Neural cell (in vitro differentiated cells): ENCODE results near the gene MRPS5. TPM values are rescaled to one million over a fixed set of nuclear protein-coding genes. Genes with fewer than 3 reads are reported as not detected.

Experiments
- H2AFZ ChIP-seq: fragments of 200-600, 300-800 bp; sonication (generic), shearing (Covaris generic); 2 replicates; pipeline ENCODE4 v1.6.0; 2014; ENCODE audit warnings: low read depth, mild to moderate bottlenecking, antibody characterized with exemption, low read length, moderate library complexity
- H3F3A ChIP-seq: fragments of 200-600 bp; shearing (Covaris generic); 2 replicates; pipeline ENCODE4 v1.6.1; 2016; ENCODE audit warnings: mild to moderate bottlenecking, moderate library complexity, mixed read lengths, antibody characterized with exemption, low read length; ENCODE audit not compliant: insufficient read depth, poor library complexity, severe bottlenecking
- H3K27ac ChIP-seq: fragments of 200-600, 300-800 bp; sonication (generic), shearing (Covaris generic); 2 replicates; pipeline ENCODE4 v1.5.1; 2014; ENCODE audit warnings: mild to moderate bottlenecking, low read length, moderate library complexity
- H3K27me3 ChIP-seq: fragments of 300-800, 200-600 bp; sonication (generic), shearing (Covaris generic); 2 replicates; pipeline ENCODE4 v1.6.0; 2014; ENCODE audit warnings: mild to moderate bottlenecking, low read depth, low read length, moderate library complexity; ENCODE audit not compliant: insufficient read depth
- H3K36me3 ChIP-seq: fragments of 300-800, 200-600 bp; sonication (generic), shearing (Covaris generic); 2 replicates; pipeline ENCODE4 v1.5.1; 2014; ENCODE audit warnings: mild to moderate bottlenecking, antibody characterized with exemption, low read length, moderate library complexity; ENCODE audit not compliant: insufficient read depth
- H3K4me2 ChIP-seq: fragments of 300-800, 200-600 bp; sonication (generic), shearing (Covaris generic); 2 replicates; pipeline ENCODE4 v1.6.0; 2014; ENCODE audit warnings: mild to moderate bottlenecking, low read length
- H3K4me3 ChIP-seq: fragments of 300-800, 200-600 bp; sonication (generic), shearing (Covaris generic); 2 replicates; pipeline ENCODE4 v1.5.1; 2014; ENCODE audit warnings: mild to moderate bottlenecking, low read length, moderate library complexity
- H3K79me2 ChIP-seq: fragments of 200-600 bp; shearing (Covaris generic); replicated peaks from 2 replicates; pipeline ENCODE4 v1.6.0; 2014; ENCODE audit warnings: mild to moderate bottlenecking, low read length, moderate library complexity; ENCODE audit not compliant: insufficient read depth
- H3K9ac ChIP-seq: fragments of 300-800, 200-600 bp; sonication (generic), shearing (Covaris generic); 2 replicates; pipeline ENCODE4 v1.6.1; 2016; ENCODE audit warnings: mild to moderate bottlenecking, low read length, mixed read lengths
- H3K9me2 ChIP-seq: fragments of 200-600 bp; shearing (Covaris generic); 2 replicates; pipeline ENCODE4 v1.6.1; 2016; ENCODE audit warnings: mild to moderate bottlenecking, low read length, mixed read lengths; ENCODE audit not compliant: insufficient read depth
- H3K9me3 ChIP-seq: fragments of 200-600, 300-800 bp; sonication (generic), shearing (Covaris generic); 2 replicates; pipeline ENCODE4 v1.6.1; 2016; ENCODE audit warnings: mild to moderate bottlenecking, mixed run types, low read length, moderate library complexity, mixed read lengths
- H4K20me1 ChIP-seq: fragments of 200-600 bp; shearing (Covaris generic); 2 replicates; pipeline ENCODE4 v1.6.1; 2016; ENCODE audit warnings: mild to moderate bottlenecking, mixed run types; ENCODE audit not compliant: insufficient read depth
- EZH2 ChIP-seq: fragments of 200-600, 300-800 bp; shearing (Covaris generic), sonication (generic); IDR thresholded peaks from 2 replicates; pipeline ENCODE4 v1.6.1; 2014; ENCODE audit warnings: antibody characterized with exemption, low read length, borderline replicate concordance, mild to moderate bottlenecking; ENCODE audit not compliant: insufficient read depth, poor library complexity, severe bottlenecking
- MXI1 ChIP-seq: fragments of 450-650 bp; conservative IDR thresholded peaks from 2 replicates; pipeline ENCODE4 v1.6.1; 2014; ENCODE audit warnings: antibody characterized with exemption, mild to moderate bottlenecking; ENCODE audit not compliant: poor library complexity, severe bottlenecking
- POLR2AphosphoS5 ChIP-seq: IDR thresholded peaks from 2 replicates; pipeline ENCODE4 v1.6.1; 2012
- RAD21 ChIP-seq: fragments of 450-650 bp; conservative IDR thresholded peaks from 2 replicates; pipeline ENCODE4 v1.6.1; 2014; ENCODE audit warnings: antibody characterized with exemption, mild to moderate bottlenecking, moderate library complexity
- SMC3 ChIP-seq: fragments of 450-650 bp; conservative IDR thresholded peaks from 2 replicates; pipeline ENCODE4 v1.6.1; 2014; ENCODE audit warnings: antibody characterized with exemption, mild to moderate bottlenecking, moderate library complexity; ENCODE audit not compliant: poor library complexity
- TAF1 ChIP-seq: IDR thresholded peaks from 2 replicates; pipeline ENCODE4 v1.6.1; 2012; ENCODE audit warnings: low read depth
- polyA plus RNA-seq: library from polyadenylated mRNA; depleted of rRNA; stranded (reverse); fragments of >200 nt; gene quantifications from 2 replicates; pipeline ENCODE4 v1.2.3, GENCODE V29; 2014
- TF ChIP-seq, protein P1 (sequence below): IDR thresholded peaks from 2 replicates; pipeline ENCODE4 v1.6.1; 2012; ENCODE audit warnings: borderline replicate concordance
- TF ChIP-seq, protein P2 (sequence below): fragments of 450-650 bp; IDR thresholded peaks from 2 replicates; pipeline ENCODE4 v1.5.1; 2014; ENCODE audit warnings: antibody characterized with exemption, mild to moderate bottlenecking, moderate library complexity; ENCODE audit not compliant: poor library complexity, severe bottlenecking

Gene MRPS5
- polyA plus RNA-seq, 1 donor from 2014 or later = 167 TPM

DNA sequence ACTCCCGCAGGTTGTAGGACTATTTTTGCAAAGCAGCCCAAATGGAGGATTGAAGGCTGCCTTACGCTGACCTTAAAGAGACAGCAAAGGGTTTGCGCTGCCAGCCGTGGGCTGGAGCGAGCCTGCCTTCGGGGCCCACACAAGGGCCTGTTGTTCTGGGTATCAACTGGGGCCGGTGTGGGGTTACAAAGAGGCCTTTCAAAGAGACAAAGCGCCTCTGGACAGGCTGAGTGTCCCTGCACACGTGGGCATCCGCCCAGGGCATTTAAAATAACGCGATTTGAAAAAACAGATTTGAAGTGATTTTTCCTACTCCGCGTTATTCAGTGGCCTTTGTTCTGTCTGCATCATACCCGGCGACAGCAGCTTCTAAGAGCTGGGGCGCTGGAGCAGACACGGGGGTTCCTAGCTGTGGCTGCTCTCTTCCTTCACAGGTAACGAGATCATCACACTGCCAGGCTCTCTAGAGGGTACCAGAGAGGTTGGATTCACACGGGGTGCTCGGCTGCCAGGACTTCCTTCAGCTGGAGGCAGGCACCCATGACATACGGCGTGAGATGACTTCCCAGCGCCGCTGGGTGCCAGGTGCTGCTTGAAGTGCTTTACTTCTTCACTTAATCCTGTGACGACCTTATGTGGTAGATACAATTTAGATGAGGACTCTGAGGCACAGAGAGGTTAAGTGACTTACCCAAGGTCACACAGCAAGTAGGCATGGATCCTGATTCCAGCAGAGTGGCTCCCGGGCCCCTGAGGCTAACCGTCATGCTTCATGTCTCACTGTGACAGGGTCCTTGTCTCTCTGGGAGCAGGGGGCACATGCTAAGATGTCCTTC, 63.9 kb downstream of the MRPS5 start:
- no peak for TF ChIP-seq MXI1
- TF ChIP-seq RAD21 = no peak
- no peak for TF ChIP-seq EZH2
- TF ChIP-seq, protein P1, sequence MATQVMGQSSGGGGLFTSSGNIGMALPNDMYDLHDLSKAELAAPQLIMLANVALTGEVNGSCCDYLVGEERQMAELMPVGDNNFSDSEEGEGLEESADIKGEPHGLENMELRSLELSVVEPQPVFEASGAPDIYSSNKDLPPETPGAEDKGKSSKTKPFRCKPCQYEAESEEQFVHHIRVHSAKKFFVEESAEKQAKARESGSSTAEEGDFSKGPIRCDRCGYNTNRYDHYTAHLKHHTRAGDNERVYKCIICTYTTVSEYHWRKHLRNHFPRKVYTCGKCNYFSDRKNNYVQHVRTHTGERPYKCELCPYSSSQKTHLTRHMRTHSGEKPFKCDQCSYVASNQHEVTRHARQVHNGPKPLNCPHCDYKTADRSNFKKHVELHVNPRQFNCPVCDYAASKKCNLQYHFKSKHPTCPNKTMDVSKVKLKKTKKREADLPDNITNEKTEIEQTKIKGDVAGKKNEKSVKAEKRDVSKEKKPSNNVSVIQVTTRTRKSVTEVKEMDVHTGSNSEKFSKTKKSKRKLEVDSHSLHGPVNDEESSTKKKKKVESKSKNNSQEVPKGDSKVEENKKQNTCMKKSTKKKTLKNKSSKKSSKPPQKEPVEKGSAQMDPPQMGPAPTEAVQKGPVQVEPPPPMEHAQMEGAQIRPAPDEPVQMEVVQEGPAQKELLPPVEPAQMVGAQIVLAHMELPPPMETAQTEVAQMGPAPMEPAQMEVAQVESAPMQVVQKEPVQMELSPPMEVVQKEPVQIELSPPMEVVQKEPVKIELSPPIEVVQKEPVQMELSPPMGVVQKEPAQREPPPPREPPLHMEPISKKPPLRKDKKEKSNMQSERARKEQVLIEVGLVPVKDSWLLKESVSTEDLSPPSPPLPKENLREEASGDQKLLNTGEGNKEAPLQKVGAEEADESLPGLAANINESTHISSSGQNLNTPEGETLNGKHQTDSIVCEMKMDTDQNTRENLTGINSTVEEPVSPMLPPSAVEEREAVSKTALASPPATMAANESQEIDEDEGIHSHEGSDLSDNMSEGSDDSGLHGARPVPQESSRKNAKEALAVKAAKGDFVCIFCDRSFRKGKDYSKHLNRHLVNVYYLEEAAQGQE = no peak
- H3K27ac ChIP-seq = no peak overlapping the region
- no peaks in the 10 kb centered on the region for H3K79me2 ChIP-seq
- H4K20me1 ChIP-seq = no peaks in the 10 kb centered on the region
- no peaks in the 10 kb centered on the region for H3K27me3 ChIP-seq
- no peaks in the 10 kb centered on the region for H3K36me3 ChIP-seq
- no peak overlapping the region for H3K4me3 ChIP-seq
- H3K9me2 ChIP-seq = no peaks in the 10 kb centered on the region
- H2AFZ ChIP-seq = no peak overlapping the region
- H3K9me3 ChIP-seq = peaks cover 14% of the 10 kb centered on the region
- H3F3A ChIP-seq = no peaks in the 10 kb centered on the region
- H3K4me2 ChIP-seq = no peak overlapping the region
- H3K9ac ChIP-seq = no peak overlapping the region

DNA sequence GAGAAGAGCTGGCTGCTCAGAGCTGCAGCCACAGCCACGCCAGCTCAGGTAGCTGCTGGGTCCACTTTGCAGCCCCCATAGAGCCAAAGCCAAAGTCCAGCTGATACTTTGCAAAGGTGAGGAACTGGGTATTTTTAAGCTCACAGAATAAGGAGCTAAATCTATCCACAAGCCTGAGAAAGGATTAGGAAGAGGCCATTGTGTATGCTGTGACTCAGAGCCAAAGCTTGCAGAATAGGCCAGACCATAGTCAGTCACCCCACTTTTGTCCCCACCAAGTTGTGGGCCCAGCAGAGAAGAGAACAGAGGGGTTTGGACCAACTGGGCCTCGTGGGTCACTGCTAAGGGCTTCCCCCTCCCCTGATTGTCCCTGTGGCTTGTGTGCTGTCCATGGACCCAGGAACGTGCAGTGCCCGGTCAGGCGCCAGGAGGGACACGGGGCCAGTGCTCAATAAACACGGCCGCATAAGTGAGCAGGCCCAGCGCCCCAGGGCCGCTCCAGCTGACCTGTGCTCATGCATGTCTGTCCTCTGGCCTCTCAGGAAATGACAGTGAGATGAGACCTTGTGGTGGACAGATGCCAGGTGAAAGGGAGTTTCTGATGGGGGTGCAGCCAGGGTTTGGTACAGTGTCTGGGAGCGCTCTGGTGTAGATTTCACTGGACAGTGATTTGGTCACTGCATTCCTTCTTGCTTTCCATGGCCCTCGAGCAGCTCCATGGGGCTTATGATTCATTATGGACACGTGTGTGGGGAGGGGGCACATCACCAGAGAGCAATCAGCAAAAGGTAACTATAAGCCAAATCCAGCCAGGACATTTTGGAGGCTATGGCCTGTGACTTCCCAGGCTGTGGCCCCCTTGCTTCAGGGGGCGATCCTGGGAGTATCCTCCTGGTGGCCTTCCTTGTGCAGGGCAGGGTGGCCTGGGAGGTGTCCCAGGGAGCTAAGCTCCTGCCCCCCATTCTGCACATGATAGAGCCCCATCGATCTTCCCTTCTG, 64.8 kb downstream of the MRPS5 start:
- no peak overlapping the region for H3K9ac ChIP-seq
- no peak overlapping the region for H2AFZ ChIP-seq
- H3K27ac ChIP-seq = no peak overlapping the region
- H3F3A ChIP-seq = no peaks in the 10 kb centered on the region
- H3K9me2 ChIP-seq = no peaks in the 10 kb centered on the region
- peaks cover 14% of the 10 kb centered on the region for H3K9me3 ChIP-seq
- no peaks in the 10 kb centered on the region for H3K36me3 ChIP-seq
- no peaks in the 10 kb centered on the region for H3K79me2 ChIP-seq
- H3K4me2 ChIP-seq = no peak overlapping the region
- TF ChIP-seq RAD21 (no peak), EZH2 (no peak), POLR2AphosphoS5 (no peak), SMC3 (no peak), TAF1 (no peak), MXI1 (no peak)
- TF ChIP-seq, protein P2, sequence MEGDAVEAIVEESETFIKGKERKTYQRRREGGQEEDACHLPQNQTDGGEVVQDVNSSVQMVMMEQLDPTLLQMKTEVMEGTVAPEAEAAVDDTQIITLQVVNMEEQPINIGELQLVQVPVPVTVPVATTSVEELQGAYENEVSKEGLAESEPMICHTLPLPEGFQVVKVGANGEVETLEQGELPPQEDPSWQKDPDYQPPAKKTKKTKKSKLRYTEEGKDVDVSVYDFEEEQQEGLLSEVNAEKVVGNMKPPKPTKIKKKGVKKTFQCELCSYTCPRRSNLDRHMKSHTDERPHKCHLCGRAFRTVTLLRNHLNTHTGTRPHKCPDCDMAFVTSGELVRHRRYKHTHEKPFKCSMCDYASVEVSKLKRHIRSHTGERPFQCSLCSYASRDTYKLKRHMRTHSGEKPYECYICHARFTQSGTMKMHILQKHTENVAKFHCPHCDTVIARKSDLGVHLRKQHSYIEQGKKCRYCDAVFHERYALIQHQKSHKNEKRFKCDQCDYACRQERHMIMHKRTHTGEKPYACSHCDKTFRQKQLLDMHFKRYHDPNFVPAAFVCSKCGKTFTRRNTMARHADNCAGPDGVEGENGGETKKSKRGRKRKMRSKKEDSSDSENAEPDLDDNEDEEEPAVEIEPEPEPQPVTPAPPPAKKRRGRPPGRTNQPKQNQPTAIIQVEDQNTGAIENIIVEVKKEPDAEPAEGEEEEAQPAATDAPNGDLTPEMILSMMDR = no peak
- H3K4me3 ChIP-seq = no peak overlapping the region
- no peaks in the 10 kb centered on the region for H4K20me1 ChIP-seq
- H3K27me3 ChIP-seq = no peaks in the 10 kb centered on the region
